HG03565 (cell line): ENCODE measurements around the gene TAF11L9.
"Not testable (repeated sequence)": the region's sequence is repeated elsewhere in the genome, so short reads cannot be mapped to it uniquely, and the experiment has no call there.

Experiments
- ATAC-seq: cut with Tn5 transposase; IDR thresholded peaks from one replicate; pipeline ENCODE4 v1.9.1; 2021; ENCODE audit warnings: mild to moderate bottlenecking, moderate library complexity; ENCODE audit not compliant: unreplicated experiment

TAF11L9 gene

GRCh38 chr5:17594255-17594654 lies at the start of gene TAF11L9:
Gene TAF11L9 (minus strand): TSS chr5:17594394.
- not testable (repeated sequence) for ATAC-seq

- ATAC-seq: no peak
Observed at GRCh38 chr5:17634160-17634559, 40.0 kb upstream of the TAF11L9 start, which contains the start of gene TAF11L14. Gene TAF11L14 (plus strand): TSS chr5:17634460.

- ATAC-seq: not testable (repeated sequence)
Observed at GRCh38 chr5:17631788-17632187, 37.6 kb upstream of the TAF11L9 start, which contains the start of gene TAF11L13. Gene TAF11L13 (plus strand): TSS chr5:17632088.

- no peak for ATAC-seq
Observed at GRCh38 chr5:17625686-17626085, 31.5 kb upstream of the TAF11L9 start.

- ATAC-seq: no peak
Observed at GRCh38 chr5:17620627-17621026, 26.4 kb upstream of the TAF11L9 start.

- ATAC-seq: no peak
Observed at GRCh38 chr5:17619354-17619753, 25.2 kb upstream of the TAF11L9 start.

- no peak for ATAC-seq
Observed at GRCh38 chr5:17614872-17615605, 20.8 kb upstream of the TAF11L9 start.

- not testable (repeated sequence) for ATAC-seq
Observed at GRCh38 chr5:17610092-17610491, 15.9 kb upstream of the TAF11L9 start, which contains the start of gene TAF11L12. Gene TAF11L12 (plus strand): TSS chr5:17610392.

GRCh38 chr5:17607461-17607860 lies 13.3 kb upstream of the TAF11L9 start:
- not testable (repeated sequence) for ATAC-seq

GRCh38 chr5:17604951-17605350 lies 10.8 kb upstream of the TAF11L9 start:
- ATAC-seq: no peak

GRCh38 chr5:17603880-17604279 lies 9.7 kb upstream of the TAF11L9 start, which contains the start of gene TAF11L11:
Gene TAF11L11 (plus strand): TSS chr5:17604183.
- not testable (repeated sequence) for ATAC-seq

GRCh38 chr5:17597728-17598127 lies 3.5 kb upstream of the TAF11L9 start, which contains the start of gene TAF11L10:
Gene TAF11L10 (minus strand): TSS chr5:17597828.
- not testable (repeated sequence) for ATAC-seq

GRCh38 chr5:17590860-17591259 lies 3.3 kb downstream of the TAF11L9 start, which contains the start of gene TAF11L8:
Gene TAF11L8 (minus strand): TSS chr5:17590960.
- not testable (repeated sequence) for ATAC-seq

GRCh38 chr5:17585658-17586057 lies 8.5 kb downstream of the TAF11L9 start, which contains the start of gene TAF11L7:
Gene TAF11L7 (minus strand): TSS chr5:17585758.
- ATAC-seq: not testable (repeated sequence)
